Cardiac fibroblast (primary cell): ENCODE results near the gene HELZ.

Experiments
- DNase-seq, 2 donors: peaks; one replicate each; pipeline versions ENCODE4 v3.0.0 to v3.0.0-alpha.2; 2010; ENCODE audit warnings: low read depth in 2 of 2
- H3K4me3 ChIP-seq, 2 donors: replicated peaks in 1 of 2; 1 replicate in 1 of 2; 2 replicates in 1 of 2; pipeline ENCODE4 v1.5.1; 2011; ENCODE audit warnings: low read depth in 2 of 2, low read length in 2 of 2, mild to moderate bottlenecking in 2 of 2, moderate library complexity in 1 of 2
- TF ChIP-seq, protein P1 (sequence below): IDR thresholded peaks from one replicate; pipeline ENCODE4 v1.5.1; 2011; ENCODE audit warnings: low read depth, mild to moderate bottlenecking, low read length, inconsistent platforms

The HELZ gene

DNA sequence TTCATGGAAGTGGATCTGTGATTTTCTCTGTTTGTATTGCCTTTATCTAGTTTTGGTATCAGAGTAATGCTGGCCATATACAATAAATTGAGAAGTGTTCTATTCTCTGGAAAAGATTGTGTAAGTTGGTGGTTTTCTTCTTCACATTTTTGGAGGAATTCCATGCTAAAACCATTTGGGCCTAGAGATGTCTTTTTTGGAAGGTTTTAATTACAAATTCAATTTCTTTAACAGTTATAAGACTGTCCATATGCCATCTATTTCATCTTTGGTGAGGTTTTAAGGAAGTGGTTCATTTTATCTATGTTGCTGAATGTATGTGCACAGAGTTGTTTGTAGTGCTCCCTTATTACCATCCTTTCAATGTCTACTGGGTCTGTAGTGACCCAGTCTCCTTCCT lies 154.7 kb downstream of the HELZ start:
- DNase-seq: no peak
- TF ChIP-seq, protein P1, sequence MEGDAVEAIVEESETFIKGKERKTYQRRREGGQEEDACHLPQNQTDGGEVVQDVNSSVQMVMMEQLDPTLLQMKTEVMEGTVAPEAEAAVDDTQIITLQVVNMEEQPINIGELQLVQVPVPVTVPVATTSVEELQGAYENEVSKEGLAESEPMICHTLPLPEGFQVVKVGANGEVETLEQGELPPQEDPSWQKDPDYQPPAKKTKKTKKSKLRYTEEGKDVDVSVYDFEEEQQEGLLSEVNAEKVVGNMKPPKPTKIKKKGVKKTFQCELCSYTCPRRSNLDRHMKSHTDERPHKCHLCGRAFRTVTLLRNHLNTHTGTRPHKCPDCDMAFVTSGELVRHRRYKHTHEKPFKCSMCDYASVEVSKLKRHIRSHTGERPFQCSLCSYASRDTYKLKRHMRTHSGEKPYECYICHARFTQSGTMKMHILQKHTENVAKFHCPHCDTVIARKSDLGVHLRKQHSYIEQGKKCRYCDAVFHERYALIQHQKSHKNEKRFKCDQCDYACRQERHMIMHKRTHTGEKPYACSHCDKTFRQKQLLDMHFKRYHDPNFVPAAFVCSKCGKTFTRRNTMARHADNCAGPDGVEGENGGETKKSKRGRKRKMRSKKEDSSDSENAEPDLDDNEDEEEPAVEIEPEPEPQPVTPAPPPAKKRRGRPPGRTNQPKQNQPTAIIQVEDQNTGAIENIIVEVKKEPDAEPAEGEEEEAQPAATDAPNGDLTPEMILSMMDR: no peak
- H3K4me3 ChIP-seq: no peak overlapping the region

DNA sequence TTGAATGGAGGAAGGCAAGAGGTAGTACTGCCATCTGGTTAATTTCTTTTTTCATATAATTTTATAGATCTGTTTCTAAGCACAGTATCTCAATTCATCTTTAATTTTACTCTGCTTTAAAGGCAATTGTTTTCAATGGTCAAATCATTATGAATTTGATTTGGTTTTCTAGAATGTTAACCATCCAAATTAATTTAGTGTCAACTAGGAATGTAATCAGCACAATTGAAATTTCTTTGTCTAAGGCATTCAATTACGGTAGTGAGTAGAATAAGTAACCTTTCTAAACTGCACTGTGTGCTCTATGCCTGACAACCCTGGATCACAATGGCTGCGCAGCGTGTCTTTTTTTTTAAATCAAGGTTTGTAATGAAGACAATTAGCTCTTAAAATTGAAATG lies 156.4 kb downstream of the HELZ start:
- DNase-seq: no peak
- TF ChIP-seq, protein P1: no peak
- H3K4me3 ChIP-seq: no peak overlapping the region

DNA sequence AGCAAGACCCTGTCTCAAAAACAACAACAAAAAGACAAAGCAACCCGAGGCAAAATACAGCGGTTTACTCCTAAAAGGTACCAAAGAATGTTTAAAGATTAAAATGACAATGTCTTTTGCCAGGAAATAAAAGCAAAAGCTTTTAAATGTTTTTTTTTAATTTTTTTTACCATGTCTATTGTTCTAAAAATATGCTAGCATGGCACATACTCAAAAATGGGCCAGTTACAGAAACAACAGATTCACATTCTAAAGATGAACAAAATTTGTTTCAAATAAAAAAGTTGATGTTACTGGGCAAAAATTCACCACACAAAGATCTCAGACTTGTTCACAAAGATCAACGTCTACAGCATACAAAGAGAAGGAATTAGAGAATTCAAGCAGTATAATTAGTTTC lies 159.6 kb downstream of the HELZ start:
- no peak for DNase-seq
- H3K4me3 ChIP-seq: no peak overlapping the region
- TF ChIP-seq, protein P1: no peak

DNA sequence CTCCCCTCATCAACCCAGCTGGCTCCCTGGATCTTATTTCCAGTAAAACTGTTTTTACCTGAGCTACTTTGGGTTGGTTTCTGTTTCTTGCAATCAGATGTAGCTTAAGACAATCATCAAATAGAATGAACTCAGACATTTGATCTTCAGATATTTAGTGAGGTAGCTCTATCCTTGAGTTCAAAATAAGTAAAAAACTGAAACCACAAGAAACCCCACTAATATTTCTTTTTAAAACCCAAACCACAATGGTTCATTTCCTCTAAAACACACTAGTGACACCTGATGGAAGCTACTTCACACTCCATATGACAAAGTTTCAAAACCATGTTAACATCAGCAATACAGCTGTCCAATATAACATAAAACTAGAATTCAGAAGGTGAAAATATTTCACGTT lies 162.9 kb downstream of the HELZ start:
- no peak overlapping the region for H3K4me3 ChIP-seq
- DNase-seq: no peak
- TF ChIP-seq, protein P1: no peak

DNA sequence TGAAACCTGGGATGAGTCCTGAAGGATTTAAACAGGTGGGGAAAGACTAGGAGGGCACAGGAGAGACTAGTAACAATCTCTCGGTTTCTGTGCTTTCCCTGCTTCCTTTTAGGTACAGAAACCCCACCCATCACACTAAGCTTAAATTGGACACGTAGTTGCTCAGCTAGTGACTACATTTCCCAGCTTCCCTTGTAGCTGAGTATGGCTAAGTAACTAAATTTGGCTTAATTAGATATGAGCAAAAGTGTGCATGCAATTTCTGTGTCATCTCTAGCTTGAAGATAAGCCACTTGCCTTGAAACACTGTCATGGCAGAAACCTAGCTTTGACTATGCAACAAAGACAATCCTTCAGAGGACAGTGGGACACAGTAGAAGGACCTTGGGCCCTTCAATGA lies 164.2 kb downstream of the HELZ start:
- no peak for DNase-seq
- no peak overlapping the region for H3K4me3 ChIP-seq
- TF ChIP-seq, protein P1: no peak

DNA sequence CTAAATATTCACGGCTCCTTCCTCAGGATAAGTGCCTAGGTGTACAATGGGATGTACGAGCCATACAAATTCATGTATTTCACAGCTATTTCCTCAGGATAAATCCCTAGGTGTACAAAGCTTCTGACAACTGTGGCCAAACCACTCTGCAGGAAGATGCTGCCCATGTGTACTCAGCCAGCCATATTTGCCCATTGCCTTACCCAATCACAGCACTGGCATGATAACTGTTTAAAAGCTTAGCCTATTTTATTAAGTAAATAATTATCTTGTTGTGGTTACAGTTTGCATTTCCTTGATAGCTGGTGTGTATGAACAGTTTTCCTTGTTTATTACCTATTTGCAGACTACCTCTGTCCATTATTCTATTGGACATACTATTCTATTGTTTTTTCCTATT lies 165.5 kb downstream of the HELZ start:
- no peak overlapping the region for H3K4me3 ChIP-seq

DNA sequence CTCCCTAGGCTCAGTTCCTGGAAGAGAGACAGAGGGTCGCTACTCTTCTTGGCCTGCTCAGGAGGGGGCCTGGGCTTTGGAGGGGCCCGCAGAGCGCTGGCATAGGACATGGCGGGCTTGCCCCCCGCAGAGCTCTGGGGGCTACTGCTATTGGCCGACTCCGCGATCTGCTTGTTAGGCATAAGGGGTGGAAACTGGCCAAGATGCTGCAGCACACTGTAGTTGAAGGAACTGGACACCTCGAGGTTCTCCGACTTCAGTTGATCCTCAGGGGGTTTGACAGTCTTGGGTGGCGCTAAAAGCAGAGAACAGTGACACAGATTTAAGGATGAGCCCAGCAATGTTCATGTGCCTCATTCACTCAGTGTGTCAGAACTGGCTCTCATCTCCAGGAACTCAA lies 166.7 kb downstream of the HELZ start:
- no peak overlapping the region for H3K4me3 ChIP-seq
- no peak for DNase-seq
- TF ChIP-seq, protein P1: no peak

More for the DNA sequence above, 165.5 kb downstream of the HELZ start:
- TF ChIP-seq, protein P1: no peak
- DNase-seq: no peak
